SK-N-SH (cell line): ENCODE measurements around the gene NEU4.

ENCODE experiments used
- FOXJ3 ChIP-seq: sonication (generic); formaldehyde crosslinking; IDR thresholded peaks from 2 replicates; pipeline ENCODE4 v1.5.1; 2020; ENCODE audit warnings: mild to moderate bottlenecking, missing genetic modification reagents
- POLR2AphosphoS5 ChIP-seq: IDR thresholded peaks from 2 replicates; pipeline ENCODE4 v1.6.1; 2012; ENCODE audit warnings: low read depth, low read length
- RAD21 ChIP-seq: IDR thresholded peaks from 2 replicates; pipeline ENCODE4 v1.6.1; 2012; ENCODE audit warnings: mild to moderate bottlenecking, low read length
- RFX5 ChIP-seq: IDR thresholded peaks from 2 replicates; pipeline ENCODE4 v1.6.1; 2012; ENCODE audit warnings: mild to moderate bottlenecking, improper control_type of control experiment, low read length
- RXRA ChIP-seq: IDR thresholded peaks from 2 replicates; pipeline ENCODE4 v1.4.0; 2012; ENCODE audit warnings: low read depth, mild to moderate bottlenecking, borderline replicate concordance
- SIN3A ChIP-seq: IDR thresholded peaks from 2 replicates; pipeline ENCODE4 v1.6.1; 2012; ENCODE audit warnings: low read depth, mild to moderate bottlenecking, low read length, moderate library complexity, borderline replicate concordance
- TAF1 ChIP-seq: IDR thresholded peaks from 2 replicates; pipeline ENCODE4 v1.6.1; 2012; ENCODE audit warnings: low read depth, mild to moderate bottlenecking, low read length, moderate library complexity, borderline replicate concordance
- TF ChIP-seq, protein P1 (sequence below): fragments of 200-600 bp; sonication (generic); IDR thresholded peaks from 2 replicates; pipeline ENCODE4 v1.6.1; 2017; ENCODE audit warnings: antibody characterized with exemption, mild to moderate bottlenecking, moderate library complexity
- TF ChIP-seq, protein P2 (sequence below): IDR thresholded peaks from 2 replicates; pipeline ENCODE4 v1.4.0; 2012; ENCODE audit warnings: low read depth, borderline replicate concordance
- TF ChIP-seq, protein P3 (sequence below): IDR thresholded peaks from 2 replicates; pipeline ENCODE4; 2012

DNA sequence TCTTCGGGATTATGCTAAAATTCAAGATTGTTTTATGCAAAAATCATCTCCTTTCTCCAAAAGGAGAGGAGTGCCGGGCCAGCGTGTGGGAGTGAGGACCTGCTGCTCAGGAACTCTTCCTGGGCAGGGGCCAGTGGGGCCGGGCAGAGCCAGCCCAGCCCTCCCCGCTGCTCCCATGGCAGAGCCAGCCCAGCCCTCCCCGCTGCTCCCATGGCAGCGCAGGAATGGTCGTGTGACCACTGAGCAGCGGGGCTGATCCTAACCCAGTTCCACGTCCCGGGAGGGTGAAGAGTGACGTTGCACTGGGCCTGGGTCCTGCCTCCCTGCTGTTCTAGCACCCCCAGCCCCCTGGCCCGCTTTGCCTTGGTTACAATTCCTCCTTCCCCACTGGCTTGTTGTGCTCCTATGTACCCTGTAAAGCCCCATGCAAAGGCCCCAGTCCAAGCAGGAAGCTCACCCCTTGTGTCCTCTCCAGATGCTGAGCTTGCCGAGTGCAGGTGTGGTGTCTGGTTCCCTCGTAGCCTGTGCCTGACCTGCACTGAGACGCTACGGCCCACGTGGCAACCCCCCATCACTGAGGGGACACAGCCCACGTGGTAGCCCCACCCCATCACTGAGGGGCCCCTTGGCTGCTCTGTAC, 11.4 kb upstream of the NEU4 start:
- TF ChIP-seq, protein P1, sequence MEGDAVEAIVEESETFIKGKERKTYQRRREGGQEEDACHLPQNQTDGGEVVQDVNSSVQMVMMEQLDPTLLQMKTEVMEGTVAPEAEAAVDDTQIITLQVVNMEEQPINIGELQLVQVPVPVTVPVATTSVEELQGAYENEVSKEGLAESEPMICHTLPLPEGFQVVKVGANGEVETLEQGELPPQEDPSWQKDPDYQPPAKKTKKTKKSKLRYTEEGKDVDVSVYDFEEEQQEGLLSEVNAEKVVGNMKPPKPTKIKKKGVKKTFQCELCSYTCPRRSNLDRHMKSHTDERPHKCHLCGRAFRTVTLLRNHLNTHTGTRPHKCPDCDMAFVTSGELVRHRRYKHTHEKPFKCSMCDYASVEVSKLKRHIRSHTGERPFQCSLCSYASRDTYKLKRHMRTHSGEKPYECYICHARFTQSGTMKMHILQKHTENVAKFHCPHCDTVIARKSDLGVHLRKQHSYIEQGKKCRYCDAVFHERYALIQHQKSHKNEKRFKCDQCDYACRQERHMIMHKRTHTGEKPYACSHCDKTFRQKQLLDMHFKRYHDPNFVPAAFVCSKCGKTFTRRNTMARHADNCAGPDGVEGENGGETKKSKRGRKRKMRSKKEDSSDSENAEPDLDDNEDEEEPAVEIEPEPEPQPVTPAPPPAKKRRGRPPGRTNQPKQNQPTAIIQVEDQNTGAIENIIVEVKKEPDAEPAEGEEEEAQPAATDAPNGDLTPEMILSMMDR = no peak
- TF ChIP-seq POLR2AphosphoS5 = no peak
- TF ChIP-seq, protein P2, sequence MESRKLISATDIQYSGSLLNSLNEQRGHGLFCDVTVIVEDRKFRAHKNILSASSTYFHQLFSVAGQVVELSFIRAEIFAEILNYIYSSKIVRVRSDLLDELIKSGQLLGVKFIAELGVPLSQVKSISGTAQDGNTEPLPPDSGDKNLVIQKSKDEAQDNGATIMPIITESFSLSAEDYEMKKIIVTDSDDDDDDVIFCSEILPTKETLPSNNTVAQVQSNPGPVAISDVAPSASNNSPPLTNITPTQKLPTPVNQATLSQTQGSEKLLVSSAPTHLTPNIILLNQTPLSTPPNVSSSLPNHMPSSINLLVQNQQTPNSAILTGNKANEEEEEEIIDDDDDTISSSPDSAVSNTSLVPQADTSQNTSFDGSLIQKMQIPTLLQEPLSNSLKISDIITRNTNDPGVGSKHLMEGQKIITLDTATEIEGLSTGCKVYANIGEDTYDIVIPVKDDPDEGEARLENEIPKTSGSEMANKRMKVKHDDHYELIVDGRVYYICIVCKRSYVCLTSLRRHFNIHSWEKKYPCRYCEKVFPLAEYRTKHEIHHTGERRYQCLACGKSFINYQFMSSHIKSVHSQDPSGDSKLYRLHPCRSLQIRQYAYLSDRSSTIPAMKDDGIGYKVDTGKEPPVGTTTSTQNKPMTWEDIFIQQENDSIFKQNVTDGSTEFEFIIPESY = no peak
- no peak for TF ChIP-seq TAF1
- TF ChIP-seq RXRA = no peak
- TF ChIP-seq, protein P3, sequence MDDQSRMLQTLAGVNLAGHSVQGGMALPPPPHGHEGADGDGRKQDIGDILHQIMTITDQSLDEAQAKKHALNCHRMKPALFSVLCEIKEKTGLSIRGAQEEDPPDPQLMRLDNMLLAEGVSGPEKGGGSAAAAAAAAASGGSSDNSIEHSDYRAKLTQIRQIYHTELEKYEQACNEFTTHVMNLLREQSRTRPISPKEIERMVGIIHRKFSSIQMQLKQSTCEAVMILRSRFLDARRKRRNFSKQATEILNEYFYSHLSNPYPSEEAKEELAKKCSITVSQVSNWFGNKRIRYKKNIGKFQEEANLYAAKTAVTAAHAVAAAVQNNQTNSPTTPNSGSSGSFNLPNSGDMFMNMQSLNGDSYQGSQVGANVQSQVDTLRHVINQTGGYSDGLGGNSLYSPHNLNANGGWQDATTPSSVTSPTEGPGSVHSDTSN = no peak
- no peak for TF ChIP-seq FOXJ3 (CRISPR knock-in tag)
- TF ChIP-seq RAD21 = no peak
- TF ChIP-seq RFX5 = no peak
- TF ChIP-seq SIN3A = no peak
